PFSK-1 (cell line): ENCODE results near the gene MSL1. TPM values are rescaled to one million over a fixed set of nuclear protein-coding genes. Genes with fewer than 3 reads are reported as not detected.

ENCODE experiments used
- FOXP2 ChIP-seq: optimal IDR thresholded peaks from 2 replicates; pipeline ENCODE3; 2011; ENCODE audit warnings: borderline replicate concordance, control low read depth, inconsistent platforms; ENCODE audit not compliant: insufficient read depth; ENCODE audit errors: extremely low read length, extremely low read depth
- POLR2AphosphoS5 ChIP-seq: IDR thresholded peaks from 2 replicates; pipeline ENCODE4 v1.6.1; 2012; ENCODE audit warnings: low read depth, mild to moderate bottlenecking, control low read depth, low read length, moderate library complexity
- SIN3A ChIP-seq: IDR thresholded peaks from 2 replicates; pipeline ENCODE4 v1.6.1; 2012; ENCODE audit warnings: mild to moderate bottlenecking, low read length, moderate library complexity, borderline replicate concordance; ENCODE audit not compliant: insufficient read depth
- TAF1 ChIP-seq: IDR thresholded peaks from 2 replicates; pipeline ENCODE4 v1.6.1; 2012; ENCODE audit warnings: low read length, control low read depth, borderline replicate concordance; ENCODE audit not compliant: insufficient read depth
- polyA plus RNA-seq: library from polyadenylated mRNA; unstranded; fragments of >200 nt; gene quantifications from one replicate; pipeline ENCODE4 v1.2.1, GENCODE V29; 2012; ENCODE audit warnings: low read depth, missing spikeins; ENCODE audit not compliant: insufficient read length
- TF ChIP-seq, protein P1 (sequence below), 2 experiments: IDR thresholded peaks; 2 replicates each; pipeline versions ENCODE4 v1.6.1 to v1.8.0; 2011 to 2012; ENCODE audit warnings: low read depth in 2 of 2, low read length in 2 of 2, control low read depth in 1 of 2, inconsistent platforms in 1 of 2, mild to moderate bottlenecking in 1 of 2, moderate library complexity in 1 of 2; ENCODE audit not compliant: insufficient read depth in 1 of 2

MSL1 gene, protein sequence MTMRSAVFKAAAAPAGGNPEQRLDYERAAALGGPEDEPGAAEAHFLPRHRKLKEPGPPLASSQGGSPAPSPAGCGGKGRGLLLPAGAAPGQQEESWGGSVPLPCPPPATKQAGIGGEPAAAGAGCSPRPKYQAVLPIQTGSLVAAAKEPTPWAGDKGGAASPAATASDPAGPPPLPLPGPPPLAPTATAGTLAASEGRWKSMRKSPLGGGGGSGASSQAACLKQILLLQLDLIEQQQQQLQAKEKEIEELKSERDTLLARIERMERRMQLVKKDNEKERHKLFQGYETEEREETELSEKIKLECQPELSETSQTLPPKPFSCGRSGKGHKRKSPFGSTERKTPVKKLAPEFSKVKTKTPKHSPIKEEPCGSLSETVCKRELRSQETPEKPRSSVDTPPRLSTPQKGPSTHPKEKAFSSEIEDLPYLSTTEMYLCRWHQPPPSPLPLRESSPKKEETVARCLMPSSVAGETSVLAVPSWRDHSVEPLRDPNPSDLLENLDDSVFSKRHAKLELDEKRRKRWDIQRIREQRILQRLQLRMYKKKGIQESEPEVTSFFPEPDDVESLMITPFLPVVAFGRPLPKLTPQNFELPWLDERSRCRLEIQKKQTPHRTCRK
- 39.9 TPM for polyA plus RNA-seq

DNA sequence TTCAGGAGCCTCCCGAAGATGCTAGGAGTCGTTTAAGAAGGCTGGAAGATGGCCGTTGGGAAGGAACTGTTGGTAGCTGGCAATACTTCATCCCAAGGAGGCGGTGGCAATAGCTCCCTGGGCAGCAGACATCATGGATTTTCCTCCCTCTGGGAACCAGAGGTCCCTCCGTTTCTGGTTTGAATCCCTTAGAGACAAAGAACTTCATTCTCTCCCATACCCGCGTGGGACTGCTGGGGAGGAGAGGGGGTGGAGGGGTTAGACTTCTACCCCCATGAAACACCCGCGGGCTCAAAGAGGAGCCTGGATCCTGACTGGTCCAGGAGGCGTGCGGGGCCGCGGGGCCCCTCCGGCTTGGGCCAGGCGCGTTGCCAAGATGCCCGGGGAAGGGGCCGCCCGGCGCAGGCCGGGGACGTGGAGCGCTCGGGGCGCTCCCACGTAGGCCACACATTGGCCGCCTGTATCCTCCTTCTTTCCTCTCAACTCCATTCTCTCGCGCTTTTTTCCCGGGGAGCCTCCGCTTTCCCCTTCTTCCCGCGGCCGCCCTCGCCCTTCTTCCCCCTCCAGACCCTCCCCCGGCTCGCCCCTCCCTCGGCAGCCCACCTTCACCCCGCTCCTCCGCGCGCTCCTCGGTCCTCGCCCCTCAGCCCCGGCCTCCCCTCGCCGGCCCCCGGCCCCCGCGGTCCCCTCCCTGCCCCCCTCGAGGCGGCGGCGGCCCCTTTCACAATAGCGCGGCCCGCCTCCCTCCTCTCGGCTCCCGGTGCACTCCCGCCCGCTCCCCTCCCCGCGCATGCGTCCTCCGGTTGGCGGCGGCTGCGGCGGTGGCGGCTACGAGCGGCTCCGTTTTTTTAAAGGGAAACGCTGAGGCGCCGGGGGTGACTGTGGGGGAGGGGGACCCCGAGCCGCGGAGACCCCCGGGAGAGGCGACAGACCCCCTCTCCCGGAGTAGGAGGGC lies at the start of gene MSL1:
Gene MSL1, plus strand, starts transcription at position 791 of the 955 bp plus-strand sequence. CDS start 642 bp downstream, outside the sequence.
- TF ChIP-seq FOXP2 (no peak), SIN3A (0 out of 2 replicates have a peak, but pooled peaks have one; percentile 21), POLR2AphosphoS5 (peak; percentile 68)

DNA sequence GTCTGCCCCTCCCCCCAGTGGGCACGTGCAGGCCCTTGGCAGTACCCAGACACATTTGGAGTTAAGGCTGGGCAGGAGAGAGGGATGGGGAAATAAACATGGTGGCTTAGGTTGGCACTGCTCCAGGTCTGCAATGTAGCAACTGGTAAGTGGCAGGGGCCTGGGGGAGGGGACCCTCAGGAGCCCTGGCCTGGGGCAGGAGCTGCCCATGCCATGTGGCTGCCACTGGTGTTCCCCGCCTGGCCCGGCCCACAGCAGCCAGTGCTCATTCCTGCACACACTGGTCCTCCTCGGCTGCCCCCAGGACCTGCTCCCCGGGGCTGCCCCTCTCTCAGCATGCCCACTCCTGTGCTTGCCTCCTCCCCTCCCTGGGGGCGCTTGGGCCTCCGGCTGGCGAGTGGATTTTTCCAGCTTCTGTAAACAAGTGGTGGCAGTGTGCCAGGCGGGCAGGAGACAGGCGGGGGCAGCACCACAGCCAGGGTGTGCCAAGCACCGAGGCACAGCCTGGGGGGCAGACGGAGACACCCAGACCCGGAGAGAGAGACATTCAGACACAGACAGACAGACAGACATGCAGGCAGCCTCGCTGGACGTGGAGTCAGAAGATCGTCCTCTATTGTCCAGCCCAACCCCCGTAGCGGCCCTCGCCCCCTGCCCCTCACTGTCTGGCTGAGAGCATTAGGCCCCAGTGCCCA lies 49.6 kb upstream of the MSL1 start:
- peak; percentile 23 for TF ChIP-seq FOXP2
- TF ChIP-seq, protein P1, sequence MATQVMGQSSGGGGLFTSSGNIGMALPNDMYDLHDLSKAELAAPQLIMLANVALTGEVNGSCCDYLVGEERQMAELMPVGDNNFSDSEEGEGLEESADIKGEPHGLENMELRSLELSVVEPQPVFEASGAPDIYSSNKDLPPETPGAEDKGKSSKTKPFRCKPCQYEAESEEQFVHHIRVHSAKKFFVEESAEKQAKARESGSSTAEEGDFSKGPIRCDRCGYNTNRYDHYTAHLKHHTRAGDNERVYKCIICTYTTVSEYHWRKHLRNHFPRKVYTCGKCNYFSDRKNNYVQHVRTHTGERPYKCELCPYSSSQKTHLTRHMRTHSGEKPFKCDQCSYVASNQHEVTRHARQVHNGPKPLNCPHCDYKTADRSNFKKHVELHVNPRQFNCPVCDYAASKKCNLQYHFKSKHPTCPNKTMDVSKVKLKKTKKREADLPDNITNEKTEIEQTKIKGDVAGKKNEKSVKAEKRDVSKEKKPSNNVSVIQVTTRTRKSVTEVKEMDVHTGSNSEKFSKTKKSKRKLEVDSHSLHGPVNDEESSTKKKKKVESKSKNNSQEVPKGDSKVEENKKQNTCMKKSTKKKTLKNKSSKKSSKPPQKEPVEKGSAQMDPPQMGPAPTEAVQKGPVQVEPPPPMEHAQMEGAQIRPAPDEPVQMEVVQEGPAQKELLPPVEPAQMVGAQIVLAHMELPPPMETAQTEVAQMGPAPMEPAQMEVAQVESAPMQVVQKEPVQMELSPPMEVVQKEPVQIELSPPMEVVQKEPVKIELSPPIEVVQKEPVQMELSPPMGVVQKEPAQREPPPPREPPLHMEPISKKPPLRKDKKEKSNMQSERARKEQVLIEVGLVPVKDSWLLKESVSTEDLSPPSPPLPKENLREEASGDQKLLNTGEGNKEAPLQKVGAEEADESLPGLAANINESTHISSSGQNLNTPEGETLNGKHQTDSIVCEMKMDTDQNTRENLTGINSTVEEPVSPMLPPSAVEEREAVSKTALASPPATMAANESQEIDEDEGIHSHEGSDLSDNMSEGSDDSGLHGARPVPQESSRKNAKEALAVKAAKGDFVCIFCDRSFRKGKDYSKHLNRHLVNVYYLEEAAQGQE (IDR thresholded peaks at IDR 0.05; ENCODE audit: insufficient read depth in 1 of 2, low read depth in 2 of 2, low read length in 2 of 2): no peak

DNA sequence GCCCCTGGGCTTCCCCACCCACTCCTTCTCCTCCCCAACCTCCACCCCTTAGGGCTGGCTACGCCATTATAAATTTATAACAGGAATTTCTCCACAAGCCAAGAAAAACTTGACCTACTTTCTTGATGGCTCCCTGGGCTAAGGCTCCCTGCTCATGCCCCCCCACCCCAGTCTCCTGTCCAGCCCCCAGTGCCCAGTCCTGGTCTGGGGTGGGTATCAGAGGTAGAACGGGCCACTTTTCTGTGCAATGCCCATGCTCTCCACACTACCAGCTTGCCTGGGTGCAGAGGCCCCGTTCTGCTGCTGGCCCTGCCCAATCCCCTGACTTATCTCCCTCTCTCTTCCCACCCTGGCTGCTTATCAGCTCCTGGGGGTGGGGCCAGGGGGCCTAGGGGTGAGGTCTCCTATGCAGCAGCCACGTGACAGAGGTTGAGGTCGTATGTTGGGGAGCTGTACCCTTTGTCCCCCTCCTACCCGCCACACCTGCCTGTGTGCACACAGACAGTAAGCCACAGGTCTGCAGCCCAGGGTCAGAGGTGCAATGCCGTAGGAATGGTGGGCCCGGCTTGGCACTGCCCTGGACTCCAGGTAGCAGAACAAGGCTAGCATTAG lies 48.9 kb upstream of the MSL1 start:
- TF ChIP-seq FOXP2 (no peak), TAF1 (no peak), SIN3A (no peak), POLR2AphosphoS5 (no peak)
- TF ChIP-seq, protein P1 (IDR thresholded peaks at IDR 0.05; ENCODE audit: insufficient read depth in 1 of 2, low read depth in 2 of 2, low read length in 2 of 2): no peak

DNA sequence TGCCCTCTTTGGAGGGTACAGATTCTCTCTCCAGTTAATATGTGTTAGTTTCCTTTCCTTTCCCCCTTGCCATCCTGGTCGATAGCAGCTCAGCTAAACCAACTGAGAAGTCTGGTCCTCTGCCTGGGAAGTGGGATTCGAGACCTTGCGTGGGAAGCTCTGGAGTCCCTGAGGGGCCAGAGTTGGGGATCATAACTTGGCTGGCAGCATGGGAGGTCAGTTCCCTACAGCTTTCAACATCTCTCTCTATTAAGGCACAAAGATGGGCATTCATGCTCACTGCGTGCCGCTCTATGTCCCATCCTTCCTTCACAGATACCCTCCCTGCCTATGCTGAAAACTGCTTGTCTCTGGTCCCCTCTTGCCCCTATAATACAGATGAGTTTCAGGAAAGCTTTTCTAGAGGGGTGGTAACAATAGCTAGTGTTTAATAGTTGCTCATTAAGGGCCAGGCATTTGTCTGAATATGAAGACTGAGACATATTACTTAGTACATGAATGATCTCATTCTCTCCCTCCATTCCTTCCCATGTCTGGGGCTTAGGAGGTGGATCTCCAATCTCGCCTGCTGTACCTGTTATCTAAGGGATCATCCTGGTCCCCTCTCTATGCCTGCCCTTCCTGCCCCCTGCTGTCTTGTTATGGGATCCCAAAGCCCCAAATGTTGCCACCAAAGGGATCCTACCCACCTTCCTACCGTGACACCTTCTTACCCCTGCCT lies 48.2 kb upstream of the MSL1 start:
- no peak for TF ChIP-seq POLR2AphosphoS5
- TF ChIP-seq SIN3A: no peak
- no peak for TF ChIP-seq FOXP2
- no peak for TF ChIP-seq TAF1
- TF ChIP-seq, protein P1 (IDR thresholded peaks at IDR 0.05; ENCODE audit: insufficient read depth in 1 of 2, low read depth in 2 of 2, low read length in 2 of 2): no peak

DNA sequence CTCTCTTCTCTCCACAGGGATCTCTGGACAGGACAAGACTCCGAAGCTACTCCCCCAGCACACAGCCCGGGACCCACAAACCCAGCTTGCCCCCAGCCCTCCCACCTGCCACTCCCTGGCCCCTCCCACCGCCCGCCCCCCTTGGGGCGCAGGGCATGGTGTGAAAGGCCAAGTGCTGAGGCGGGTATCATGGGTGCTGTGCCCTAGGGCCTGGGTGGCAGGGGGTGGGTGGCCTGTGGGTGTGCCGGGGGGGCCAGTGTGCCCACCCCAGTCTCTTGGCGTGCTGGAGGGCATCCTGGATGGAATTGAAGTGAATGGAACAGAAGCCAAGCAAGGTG lies 47.6 kb upstream of the MSL1 start:
- TF ChIP-seq POLR2AphosphoS5 (no peak), SIN3A (no peak), FOXP2 (no peak), TAF1 (no peak)
- TF ChIP-seq, protein P1 (IDR thresholded peaks at IDR 0.05; ENCODE audit: insufficient read depth in 1 of 2, low read depth in 2 of 2, low read length in 2 of 2): no peak
